ENCODE measurements around the gene FAM120A. TPM values are rescaled to one million over a fixed set of nuclear protein-coding genes. Genes with fewer than 3 reads are reported as not detected.

Gene FAM120A
- total and polyA plus RNA-seq, 9 of the 15 experiments (the other 6 are each of a cell fraction or from before 2014, with no cell fraction given), result 8.7 to 71.0 (median 42.2) TPM

DNA sequence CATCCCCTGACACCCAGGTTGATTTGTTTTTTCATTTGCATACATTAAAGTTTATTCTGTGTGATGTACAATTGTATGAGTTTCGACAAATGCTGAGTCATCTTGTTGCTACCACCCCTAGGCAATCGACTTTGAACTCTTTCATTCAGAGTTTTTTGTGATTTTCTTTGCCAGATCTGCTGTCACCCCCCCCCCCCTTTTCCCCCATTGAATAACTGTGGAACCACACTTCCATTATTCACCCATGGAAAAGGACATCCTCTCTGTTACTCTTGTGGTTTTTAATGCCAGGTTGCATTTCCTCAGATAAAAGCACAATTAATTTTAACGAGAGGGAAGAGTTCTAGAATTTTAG lies 15.6 kb downstream of the FAM120A start:
- H3K36me3 ChIP-seq (ENCODE audit: control insufficient read depth, insufficient read depth, low read length), result peaks cover 21% of the 10 kb centered on the region
- peaks cover 97% of the 10 kb centered on the region for H3K79me2 ChIP-seq (ENCODE audit: control insufficient read depth, insufficient read depth, low read length)
- peak overlapping the region; percentile 53; the same call in 1 of the 3 replicates for H3K27ac ChIP-seq (ENCODE audit: extremely low read depth, low read depth, low read length)
- no peaks in the 10 kb centered on the region for H3K9me3 ChIP-seq (replicated peaks; ENCODE audit: control insufficient read depth, insufficient read depth, low read depth, low read length)
- peaks cover 8 to 31% of the 10 kb centered on the region in 2 experiments; a peak in 4 of 5 replicates for H3K4me1 ChIP-seq (replicated peaks in 1 of 2; ENCODE audit: control insufficient read depth in 2 of 2, insufficient read depth in 2 of 2, low read length in 2 of 2)
- H3K27me3 ChIP-seq (ENCODE audit: control insufficient read depth in 2 of 2, insufficient read depth in 2 of 2, low read length in 2 of 2), result no peaks in the 10 kb centered on the region
- intact Hi-C loops (cut with micrococcal nuclease) (no loop called here), in situ Hi-C loops (cut with MboI) (no loop called here)
- H3K4me3 ChIP-seq, result no peak overlapping the region
- H2AFZ ChIP-seq (ENCODE audit: low read depth, low read length), result no peak overlapping the region
- peaks cover 3% of the 10 kb centered on the region for H3K9me1 ChIP-seq (ENCODE audit: control insufficient read depth, insufficient read depth, low read length)
- POLR2A ChIA-PET, result interaction anchor here (0.5 kb wide), 1 partner anchor 33 kb away, joined by 4 read pairs; no protein-coding TSS in a partner anchor
- H4K20me1 ChIP-seq (replicated peaks; ENCODE audit: control insufficient read depth, insufficient read depth, low read length), result peaks cover 11% of the 10 kb centered on the region
- CTCF ChIA-PET (ENCODE audit: low intra/inter-chr PET ratio), result no interaction called here
- peak overlapping the region in 1 of 2 experiments; percentile 0; a peak in 1 of 4 replicates for H3K9ac ChIP-seq (ENCODE audit: insufficient read depth in 1 of 2, low read depth in 2 of 2, low read length in 2 of 2)
- BruUV-seq (replicated peaks), result no TSS peak
- peak; percentile 56 for FAIRE-seq
- 8% methylated on average over 3 of the region's 3 CpGs for WGBS (ENCODE audit: insufficient coverage, low coverage, missing lambda C conversion rate)
- peak; percentile 20; the same call in 2 of the 3 replicates for ATAC-seq
- H3K4me2 ChIP-seq (ENCODE audit: insufficient read depth, low read length), result peak overlapping the region; percentile 61
- peak; percentile 18 to 42 (median 32) for DNase-seq (ENCODE audit: extremely low read depth in 1 of 4, low spot score in 3 of 4)
- TF ChIP-seq MAFF (IDR thresholded peaks at IDR 0.05; ENCODE audit: low read length), result peak; percentile 98
- TF ChIP-seq MAFK (IDR thresholded peaks at IDR 0.05; ENCODE audit: low read length), result peak; percentile 96
- TF ChIP-seq NFE2L1 (tag; IDR thresholded peaks at IDR 0.05; ENCODE audit: borderline replicate concordance, low read depth), result peak; percentile 87
- TF ChIP-seq TCF7 (IDR thresholded peaks at IDR 0.05; ENCODE audit: borderline replicate concordance), result no peak
- no peak for TF ChIP-seq ESRRB (CRISPR knock-in tag; IDR thresholded peaks at IDR 0.05; ENCODE audit: borderline replicate concordance)
- TF ChIP-seq DPF2 (IDR thresholded peaks at IDR 0.05), result peak; percentile 40
- TF ChIP-seq BACH1 (tag; IDR thresholded peaks at IDR 0.05), result peak; percentile 72; the same call in 1 of the 2 replicates
- TF ChIP-seq CBX3 (IDR thresholded peaks at IDR 0.05; ENCODE audit: borderline replicate concordance in 1 of 2, low read length in 2 of 2), result no peak
- 0 out of 2 replicates have a peak, but pooled peaks have one; percentile 26 for TF ChIP-seq ATF3 (IDR thresholded peaks at IDR 0.05)
- TF ChIP-seq ATF3 (CRISPR knock-in tag; conservative IDR thresholded peaks at IDR 0.05), result no peak
- 0 out of 4 replicates have a peak, but pooled peaks of 1 of the 2 experiments have one; percentile 18 for TF ChIP-seq KDM1A (IDR thresholded peaks at IDR 0.05)
- peak; percentile 10; the same call in 1 of the 2 replicates for TF ChIP-seq JUND (IDR thresholded peaks at IDR 0.05; ENCODE audit: borderline replicate concordance, low read depth, low read length)
- TF ChIP-seq JUND (tag; IDR thresholded peaks at IDR 0.05; ENCODE audit: borderline replicate concordance, low read depth, low read length), result no peak
- peak; percentile 63; the same call in 1 of the 2 replicates for TF ChIP-seq SMARCA4 (IDR thresholded peaks at IDR 0.05)
- TF ChIP-seq, protein P1, sequence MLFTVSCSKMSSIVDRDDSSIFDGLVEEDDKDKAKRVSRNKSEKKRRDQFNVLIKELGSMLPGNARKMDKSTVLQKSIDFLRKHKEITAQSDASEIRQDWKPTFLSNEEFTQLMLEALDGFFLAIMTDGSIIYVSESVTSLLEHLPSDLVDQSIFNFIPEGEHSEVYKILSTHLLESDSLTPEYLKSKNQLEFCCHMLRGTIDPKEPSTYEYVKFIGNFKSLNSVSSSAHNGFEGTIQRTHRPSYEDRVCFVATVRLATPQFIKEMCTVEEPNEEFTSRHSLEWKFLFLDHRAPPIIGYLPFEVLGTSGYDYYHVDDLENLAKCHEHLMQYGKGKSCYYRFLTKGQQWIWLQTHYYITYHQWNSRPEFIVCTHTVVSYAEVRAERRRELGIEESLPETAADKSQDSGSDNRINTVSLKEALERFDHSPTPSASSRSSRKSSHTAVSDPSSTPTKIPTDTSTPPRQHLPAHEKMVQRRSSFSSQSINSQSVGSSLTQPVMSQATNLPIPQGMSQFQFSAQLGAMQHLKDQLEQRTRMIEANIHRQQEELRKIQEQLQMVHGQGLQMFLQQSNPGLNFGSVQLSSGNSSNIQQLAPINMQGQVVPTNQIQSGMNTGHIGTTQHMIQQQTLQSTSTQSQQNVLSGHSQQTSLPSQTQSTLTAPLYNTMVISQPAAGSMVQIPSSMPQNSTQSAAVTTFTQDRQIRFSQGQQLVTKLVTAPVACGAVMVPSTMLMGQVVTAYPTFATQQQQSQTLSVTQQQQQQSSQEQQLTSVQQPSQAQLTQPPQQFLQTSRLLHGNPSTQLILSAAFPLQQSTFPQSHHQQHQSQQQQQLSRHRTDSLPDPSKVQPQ (CRISPR knock-in tag; IDR thresholded peaks at IDR 0.05; ENCODE audit: borderline replicate concordance), result no peak
- 0 out of 2 replicates have a peak, but pooled peaks have one; percentile 29 for TF ChIP-seq SMARCE1 (IDR thresholded peaks at IDR 0.05)
- TF ChIP-seq C11orf30 (IDR thresholded peaks at IDR 0.05; ENCODE audit: low read depth), result peak; percentile 98
- TF ChIP-seq MCM3 (IDR thresholded peaks at IDR 0.05), result no peak
- peak; percentile 99 for TF ChIP-seq ZNF316 (IDR thresholded peaks at IDR 0.05)
